Ramos (cell line): ENCODE data around the gene C1orf210.

Experiments used
- in situ Hi-C: fragments of 300-500 bp; cut with MboI; formaldehyde crosslinking; loops from one replicate; pipeline ENCODE4 v1.14.3; 2022; ENCODE audit warnings: low sequenced_read_pairs; ENCODE audit not compliant: unreplicated experiment

Gene C1orf210

DNA sequence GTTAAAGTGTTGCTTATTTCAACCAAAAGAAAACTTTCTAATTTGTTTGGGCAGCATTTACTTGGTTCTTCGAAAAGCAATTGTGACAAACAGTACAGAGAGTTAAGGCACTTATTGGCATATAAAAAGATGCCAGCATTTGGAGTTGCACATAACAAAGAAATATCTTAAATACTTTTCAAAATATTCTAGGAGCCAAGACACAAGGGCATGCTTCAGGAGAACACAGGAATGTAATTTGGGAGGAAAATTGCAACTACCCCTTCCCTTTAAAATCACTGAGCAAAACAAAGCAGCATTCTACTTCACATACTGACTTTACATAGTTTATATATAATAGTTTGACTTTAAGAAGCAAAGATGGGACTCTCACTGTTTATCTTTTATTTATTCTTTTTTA is 10.8 kb upstream of the C1orf210 start:
- in situ Hi-C loops, result no loop called here

DNA sequence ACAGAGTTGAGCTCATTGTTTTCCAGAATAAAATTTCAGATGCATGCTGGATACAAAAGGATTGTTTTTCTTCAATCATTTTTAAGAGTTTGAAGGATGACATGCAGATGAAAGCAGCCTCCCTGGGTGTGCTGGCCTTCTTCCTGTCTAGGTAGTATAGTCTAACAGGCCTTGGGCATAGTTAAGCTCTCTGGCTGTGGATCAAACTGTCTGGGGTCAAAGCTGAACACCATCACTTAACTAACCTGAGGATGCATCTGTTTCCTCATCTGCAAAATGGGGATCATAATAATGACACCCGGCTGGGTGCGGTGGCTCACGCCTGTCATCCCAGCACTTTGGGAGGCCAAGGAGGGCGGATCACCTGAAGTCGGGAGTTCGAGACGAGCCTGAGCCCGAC is 9.4 kb upstream of the C1orf210 start:
- in situ Hi-C loops, result no loop called here

DNA sequence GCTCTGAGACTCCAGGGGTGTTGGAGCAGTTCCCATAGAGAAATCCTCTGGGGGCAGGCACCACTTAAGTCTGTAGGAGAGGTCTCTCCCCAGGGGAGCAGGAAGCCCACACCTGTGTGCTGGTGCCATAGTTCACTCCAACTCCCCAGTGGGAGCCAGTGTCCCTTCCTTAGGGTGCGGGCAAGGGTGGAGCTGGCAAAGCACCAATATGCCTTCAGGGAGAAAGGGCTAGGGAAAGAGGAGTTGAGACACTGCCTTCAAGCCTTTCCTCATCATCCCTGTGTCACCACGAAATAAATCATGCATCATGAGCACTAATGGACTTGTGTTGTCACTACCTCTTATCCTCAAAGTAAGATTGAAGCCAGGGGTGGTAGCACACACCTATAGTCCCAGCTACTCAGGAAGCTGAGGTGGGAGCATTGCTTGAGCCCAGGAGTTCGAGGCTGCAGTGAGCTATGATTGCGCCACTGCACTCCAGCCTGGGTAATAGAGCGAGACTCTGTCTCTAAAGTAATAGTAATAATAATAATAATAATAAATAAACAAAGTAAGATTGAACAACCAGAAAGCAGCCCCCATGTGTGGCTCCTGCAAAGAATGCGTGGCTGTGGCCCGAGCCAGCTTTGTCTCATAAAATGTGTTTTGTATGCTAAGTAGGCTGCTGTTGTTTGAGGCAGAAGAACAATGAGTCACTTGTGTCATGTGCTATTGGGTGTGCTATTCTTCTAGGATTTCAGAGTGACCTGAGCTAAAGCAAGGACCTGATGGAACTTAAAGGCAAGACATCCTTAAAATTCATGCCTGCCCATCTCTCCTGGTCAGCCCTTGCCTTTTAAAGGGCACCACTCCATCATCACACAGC is 8.7 kb upstream of the C1orf210 start:
- in situ Hi-C loops, result no loop called here

DNA sequence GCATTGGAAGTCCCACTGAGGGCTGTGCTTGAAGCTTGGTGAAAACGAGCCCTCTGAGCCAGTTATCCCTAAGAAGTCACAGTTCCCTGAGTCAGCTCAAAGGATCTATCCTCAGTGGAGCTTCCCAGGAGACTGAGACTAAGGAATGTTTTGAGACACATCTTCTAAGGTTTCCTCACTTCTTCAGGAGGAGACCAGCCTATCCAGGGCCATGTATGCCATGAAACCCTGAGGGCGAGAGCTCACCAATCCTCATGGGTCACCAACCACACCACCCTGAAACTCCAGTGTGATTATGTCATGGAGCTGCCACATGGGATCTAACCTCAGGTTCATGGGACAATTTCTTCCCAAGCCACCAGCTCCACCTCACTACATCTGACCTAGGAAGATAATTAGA is 7.8 kb upstream of the C1orf210 start:
- in situ Hi-C loops, result no loop called here

DNA sequence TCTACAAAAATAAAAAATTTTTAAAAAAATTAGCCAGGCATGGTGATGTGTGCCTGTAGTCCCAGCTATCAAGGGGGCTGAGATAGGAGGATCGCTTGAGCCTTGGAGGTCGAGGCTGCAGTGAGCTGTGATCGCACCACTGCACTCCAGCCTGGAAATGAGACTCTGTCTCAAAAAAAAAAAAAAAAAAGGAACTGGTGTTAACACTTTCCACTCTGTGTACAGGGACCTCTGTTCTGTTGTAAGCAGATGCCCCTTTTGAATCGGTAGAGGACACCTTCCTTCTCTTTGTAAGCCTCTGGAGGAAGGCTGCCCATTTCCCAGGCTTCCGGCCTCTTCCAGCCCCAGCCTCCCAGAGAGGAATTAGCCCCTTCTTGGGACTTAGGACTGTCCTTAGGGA is 7.3 kb upstream of the C1orf210 start:
- in situ Hi-C loops, result no loop called here

DNA sequence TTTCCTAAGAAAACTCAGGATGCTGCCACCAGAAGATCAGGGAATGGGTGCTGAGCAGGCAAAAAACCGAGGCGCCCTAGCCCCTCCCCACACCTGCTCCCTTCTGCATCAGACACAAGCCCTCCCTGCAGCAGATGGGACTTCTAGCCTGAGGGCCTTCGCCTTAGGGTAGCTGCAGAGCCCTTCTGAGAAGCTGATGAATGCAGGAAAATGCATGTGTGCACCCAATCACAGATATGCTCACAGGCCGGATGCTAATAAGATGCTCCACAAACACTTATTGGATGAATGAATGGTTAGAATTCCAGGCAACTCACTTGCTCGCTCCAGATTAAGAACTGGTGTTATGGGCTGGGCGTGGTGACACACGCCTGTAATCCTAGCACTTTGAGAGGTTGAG is 6.8 kb upstream of the C1orf210 start:
- in situ Hi-C loops, result no loop called here

DNA sequence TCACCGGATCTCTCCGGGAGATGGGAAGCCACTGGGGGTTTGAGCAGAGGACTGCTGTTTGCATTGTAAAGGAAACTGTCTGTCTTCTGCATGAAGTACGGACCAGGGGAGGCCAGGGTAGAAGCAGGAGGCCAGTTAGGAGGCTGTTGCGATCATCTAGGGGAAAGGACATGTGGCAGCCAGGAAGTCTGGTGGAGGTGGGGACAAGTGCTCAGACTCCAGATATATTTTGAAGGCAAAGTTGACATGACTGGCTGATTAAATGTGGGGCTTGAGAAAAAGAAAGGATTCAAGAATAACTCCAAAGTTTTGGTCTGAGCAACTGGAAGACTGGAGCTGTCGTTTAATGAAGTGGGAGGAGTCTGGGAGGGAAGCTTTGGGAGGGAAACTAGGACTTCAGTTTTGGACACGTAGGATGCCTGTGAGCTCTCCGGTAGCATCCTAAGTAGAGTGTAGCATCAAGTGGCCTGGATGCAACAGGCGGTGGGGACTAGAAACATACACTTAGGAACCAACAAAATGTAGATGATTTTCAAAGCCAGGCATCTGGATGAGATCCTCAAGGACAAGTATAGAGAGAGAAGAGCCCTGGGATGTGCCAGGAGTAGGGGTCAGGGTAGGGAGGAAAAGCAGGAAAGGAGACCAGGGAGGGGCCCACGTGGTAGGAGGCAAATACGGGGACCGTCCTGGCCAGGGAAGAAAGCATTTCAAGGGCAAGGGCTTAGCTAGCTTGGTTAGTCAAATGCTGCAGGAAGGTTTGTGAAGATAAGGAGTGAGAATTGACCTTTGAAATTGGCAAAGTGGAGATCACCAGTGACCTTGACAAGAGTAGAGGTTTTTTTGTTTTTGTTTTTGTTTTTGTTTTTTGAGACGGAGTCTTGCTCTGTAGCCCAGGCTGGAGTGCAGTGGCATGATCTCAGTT is 3.7 kb upstream of the C1orf210 start:
- in situ Hi-C loops, result no loop called here

DNA sequence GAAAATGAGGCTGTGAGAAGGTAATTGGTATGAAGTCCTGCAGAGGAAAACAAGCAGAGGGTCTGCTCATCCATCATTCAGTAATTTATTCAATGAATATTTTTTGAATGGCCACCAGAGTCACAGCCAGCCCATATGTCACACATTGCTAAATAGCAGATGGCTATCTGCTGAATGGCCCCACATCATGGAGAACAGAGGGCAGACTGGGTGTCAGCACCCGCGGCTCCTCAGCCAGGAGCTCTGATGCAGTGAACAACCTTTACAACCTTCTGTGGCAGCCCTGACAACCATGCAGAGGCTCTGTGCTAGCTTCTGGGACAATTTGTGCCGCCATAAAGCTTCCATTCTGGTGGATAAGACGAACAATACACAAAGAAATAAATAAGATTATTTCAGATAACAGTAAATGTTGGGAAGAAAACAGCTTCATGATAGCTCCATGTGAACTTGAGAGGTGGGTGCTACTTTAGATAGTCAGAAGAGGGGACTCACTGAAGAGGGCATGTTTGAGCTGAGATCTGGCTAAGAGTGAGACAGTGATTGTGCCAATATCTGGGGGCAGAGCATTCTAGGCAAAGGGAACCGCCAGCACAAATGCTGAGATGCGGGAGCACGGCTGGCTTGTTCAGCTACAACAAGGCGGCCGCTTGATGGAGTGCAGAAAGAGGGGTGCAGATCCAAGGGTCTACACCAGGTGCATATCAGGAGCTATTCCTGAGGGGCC is 2.8 kb upstream of the C1orf210 start:
- in situ Hi-C loops, result no loop called here

DNA sequence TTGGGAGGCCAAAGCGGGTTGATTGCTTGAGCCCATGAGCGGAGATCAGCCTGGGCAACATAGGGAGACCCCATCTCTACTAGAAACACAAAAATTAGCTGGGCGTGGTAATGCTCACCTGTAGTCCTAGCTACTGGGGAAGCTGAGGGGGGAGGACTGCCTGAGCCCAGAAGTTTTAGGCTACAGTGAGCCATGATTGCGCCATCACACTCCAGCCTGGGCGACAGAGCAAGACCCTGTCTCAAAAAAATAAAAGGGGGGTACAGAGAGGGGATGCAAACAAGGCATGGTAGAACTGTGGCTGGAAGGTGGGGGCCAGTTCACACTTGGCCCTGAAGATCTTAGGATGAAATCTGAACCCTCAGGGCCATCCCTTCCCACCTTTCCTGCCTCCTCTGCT is 1.2 kb upstream of the C1orf210 start:
- in situ Hi-C loops, result no loop called here

DNA sequence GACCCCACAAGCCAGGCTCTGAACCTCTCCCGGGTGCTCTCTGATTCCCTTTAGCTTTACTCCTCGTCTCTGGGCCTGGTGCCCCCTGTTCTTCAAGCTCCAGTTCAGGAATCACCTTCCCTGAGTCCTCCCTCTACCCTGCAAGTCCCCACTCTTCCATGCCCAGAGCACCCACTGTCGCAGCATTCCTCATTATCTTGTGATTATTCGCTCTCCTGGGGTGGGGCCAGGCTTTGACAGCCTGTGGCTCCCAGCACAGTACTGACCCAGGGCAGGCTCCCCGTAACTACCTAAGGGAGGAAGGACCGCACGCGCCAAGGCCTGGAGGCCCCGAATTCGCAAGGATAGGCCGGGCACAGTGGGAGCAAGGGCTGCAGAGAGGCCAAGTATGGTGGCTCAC is 734 bp upstream of the C1orf210 start:
- in situ Hi-C loops, result no loop called here

DNA sequence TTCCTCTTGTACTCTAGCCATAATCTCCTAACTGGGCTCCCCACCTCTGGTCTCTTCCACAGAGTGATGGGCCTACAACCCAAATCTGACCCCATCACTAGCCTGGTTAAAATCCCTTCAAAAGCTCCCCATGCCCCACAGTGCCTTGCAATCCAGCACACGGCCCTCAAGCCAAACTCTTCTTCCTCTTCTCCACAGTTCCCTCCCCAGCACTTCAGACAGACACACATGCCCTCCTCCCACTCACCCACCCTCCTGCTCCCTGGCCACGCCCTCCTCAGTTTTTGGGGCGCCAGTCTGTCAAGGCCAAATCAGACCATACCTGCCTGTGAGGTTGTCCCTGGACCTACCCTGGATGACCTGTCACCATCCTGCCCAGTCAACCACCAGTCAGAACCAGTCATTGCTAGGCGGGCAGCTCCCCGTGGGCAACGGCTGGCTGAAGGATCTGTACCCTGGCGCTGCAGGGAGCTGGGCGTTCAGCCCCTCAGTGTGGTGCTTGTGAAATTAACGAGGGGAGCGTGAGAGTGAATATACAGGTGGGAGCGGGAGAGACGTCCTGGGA is 753 bp downstream of the C1orf210 start:
- in situ Hi-C loops, result no loop called here

DNA sequence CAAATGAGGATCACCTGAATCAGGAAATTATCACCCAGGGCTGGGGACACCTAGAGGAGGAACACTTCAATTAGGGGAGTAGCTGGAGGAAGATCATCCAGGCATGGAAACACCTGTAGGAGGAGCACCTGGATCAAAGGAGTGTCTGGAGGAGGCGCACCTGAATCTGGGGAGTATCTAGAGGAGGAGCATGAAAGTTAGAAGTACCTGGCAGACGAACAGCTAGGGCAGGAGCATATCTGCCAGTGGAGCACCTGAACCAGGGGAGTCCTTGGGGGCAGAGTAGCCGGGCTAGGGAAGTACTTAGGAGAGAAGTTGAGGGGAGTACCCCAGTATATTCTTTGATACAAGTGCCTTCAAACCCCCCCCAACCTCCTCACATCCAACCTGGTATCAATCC is 1.3 kb downstream of the C1orf210 start:
- in situ Hi-C loops, result no loop called here

DNA sequence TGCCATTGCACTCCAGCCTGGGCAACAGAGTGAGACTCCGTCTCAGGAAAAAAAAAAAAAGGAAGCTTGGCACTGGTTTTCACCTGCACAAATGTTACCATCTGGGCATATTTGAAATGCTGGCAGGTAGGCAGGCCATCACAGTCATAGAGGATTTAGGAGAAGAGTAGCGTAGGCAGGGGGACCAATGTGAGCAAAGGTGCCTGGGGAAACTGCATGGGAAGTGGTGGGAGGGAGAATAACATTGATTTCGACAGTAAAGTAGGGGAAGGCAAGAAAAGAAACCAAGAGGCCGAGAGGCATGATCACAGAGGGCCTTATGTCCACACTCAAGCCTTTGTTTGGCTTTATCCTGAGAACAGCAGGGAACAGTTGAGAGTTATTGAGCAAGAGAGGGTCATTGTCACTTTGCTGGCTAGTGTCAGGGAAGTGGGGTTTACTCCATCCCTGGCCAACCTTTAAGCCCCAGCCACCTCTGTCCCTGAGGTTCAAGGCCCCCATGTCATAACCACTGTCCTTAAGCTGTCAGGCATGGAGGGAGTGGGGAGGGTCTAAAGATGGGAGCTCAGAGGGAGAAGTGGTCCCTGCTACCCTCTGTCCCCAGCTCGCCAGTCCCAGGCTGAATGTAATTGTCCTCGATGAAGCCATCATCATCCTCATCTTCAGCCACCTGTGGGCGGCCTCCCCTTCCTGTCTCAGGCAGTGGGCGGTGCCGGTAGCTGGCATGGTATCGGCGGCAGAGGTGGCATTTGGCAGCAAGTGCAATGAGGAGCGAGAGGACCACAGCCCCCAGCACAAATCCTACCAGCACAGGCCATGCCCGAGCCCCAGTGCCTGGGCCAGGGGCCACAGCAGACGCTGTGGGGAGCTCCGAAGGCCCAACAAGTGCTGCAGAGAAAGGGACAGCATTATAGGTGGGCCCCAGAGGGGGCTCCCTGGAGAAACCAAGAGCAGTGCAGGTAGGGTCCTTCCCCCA is 2.9 kb downstream of the C1orf210 start:
- in situ Hi-C loops, result no loop called here

DNA sequence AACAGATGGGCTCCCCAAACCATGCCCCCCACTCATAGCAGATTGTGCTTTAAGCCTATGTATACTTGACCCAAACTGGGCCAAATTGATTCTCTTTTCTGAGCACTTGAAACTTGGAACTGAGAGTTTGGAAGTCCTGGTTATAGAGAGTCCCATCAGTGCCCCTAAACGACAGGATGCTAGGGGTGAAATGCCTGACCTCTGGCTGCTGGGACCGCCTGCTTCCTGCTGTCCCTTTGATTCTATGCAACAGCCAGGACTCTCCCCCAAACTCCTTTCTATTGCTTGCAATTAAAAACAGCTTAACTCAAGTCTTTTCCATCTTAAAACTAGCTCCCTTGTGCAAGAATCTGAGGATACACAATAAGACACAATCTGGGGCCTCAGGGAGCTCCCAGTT is 4.7 kb downstream of the C1orf210 start:
- in situ Hi-C loops, result no loop called here

DNA sequence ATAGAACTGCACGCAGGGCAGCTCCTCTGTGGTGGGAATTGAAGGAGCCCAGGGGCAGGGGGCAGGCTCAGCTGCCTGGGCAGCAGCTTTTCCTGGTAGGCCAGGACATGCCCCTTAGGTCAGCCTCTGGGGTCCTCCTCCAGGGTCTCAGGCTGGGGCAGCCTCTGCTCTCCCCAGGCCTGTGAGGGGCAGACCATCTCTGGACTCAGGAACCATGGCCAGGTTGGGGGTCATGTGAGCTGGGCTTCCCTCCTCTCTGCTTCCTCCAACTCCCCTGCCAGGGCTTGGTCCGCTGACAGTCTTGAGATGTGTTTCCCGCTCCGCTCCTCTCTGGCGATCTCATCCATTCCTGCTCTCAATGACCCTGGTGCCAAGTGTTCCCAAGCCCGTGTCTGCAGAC is 5.7 kb downstream of the C1orf210 start:
- in situ Hi-C loops, result no loop called here

DNA sequence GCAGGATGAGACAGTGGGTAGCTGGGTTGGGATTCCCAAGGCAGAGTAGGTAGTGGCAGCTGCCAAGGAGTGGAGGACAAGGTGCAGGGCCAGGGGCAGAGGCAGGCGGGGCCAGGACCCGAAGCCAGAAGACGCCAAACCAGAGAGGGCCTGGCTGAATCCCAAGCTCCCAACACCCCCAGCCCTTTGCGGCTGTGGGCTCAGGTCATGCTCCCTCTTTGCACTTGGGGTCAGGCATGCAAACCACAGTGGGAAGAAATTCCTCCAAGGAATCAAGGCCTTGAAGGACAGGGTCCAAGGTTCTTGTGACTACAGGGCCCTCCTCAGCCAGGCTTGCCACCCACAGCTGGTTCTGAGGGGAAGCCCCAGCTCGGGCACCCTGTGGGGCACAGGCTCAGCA is 6.2 kb downstream of the C1orf210 start:
- in situ Hi-C loops, result no loop called here

DNA sequence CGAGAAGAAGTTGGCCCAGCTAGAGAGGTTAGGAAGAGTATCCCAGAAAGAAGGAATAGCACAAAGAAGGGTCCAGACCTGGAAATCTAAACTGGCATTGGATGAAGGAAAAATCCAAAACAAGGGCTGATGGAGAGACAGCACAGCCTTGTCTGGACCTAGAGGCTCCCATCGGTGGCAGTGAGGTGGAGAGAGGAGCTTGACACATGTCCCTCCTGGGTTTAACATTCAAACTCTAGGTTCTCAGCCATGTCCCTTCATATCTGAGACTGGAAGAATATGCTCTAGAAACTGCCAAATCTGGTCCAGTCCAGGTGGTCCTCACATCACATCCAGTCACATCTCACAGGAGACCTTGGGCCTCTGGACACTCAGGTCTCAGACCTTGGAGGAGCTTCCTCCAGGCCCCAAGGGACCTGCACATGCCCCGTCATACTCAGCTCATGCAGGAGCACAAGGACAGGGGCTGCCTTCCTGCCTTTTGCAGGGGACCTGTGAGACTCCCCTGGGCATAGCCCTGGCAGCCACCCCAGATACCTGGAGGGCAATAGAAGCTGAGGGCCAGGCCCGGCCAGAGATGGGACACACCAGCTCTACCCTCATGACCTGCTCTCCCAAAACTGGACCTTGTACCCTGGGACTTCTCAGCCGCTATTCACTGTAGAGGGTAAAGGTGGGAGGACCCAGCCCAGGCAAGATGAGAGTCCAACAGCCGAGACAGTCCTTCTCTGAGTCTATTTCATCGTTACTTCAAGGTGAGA is 8.1 kb downstream of the C1orf210 start:
- in situ Hi-C loops, result no loop called here

DNA sequence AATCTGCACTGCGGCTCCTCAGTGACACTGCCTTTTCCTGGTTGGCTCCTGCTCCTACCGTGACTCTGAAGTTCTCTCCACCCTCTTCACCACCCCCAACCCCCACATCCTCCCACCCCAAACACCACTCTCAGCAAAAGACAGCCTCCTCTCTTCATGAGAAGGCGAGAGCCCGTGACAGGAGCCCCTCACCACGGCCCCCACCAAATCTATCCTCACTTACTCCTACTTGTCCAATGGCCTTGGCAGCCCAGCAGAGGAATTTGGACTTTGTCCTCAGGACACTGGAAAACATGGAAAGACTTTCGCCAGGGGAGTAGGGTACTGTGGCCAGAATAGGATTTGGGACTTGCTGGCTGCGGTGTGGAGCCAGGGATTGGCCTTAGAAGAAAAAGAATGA is 8.7 kb downstream of the C1orf210 start:
- in situ Hi-C loops, result no loop called here
